WTC11 (cell line): ENCODE data around the gene IP6K2. TPM values are rescaled to one million over a fixed set of nuclear protein-coding genes. Genes with fewer than 3 reads are reported as not detected.

ENCODE experiments used
- ATAC-seq: fragments of 200-7000 bp; cut with Tn5 transposase; 2 replicates; pipeline ENCODE4 v1.10.0; 2021; ENCODE audit warnings: mild to moderate bottlenecking, moderate library complexity
- CTCF ChIA-PET: fragments of 300-600 bp; sonication (Branson Sonifier 250); formaldehyde crosslinking; loops from one replicate; lab custom pipeline; 2021; ENCODE audit warnings: antibody characterized with exemption; lab: Charles Lee
- POLR2A ChIA-PET: fragments of 350-600 bp; sonication (Branson Sonifier 250); formaldehyde crosslinking; loops from one replicate; lab custom pipeline; 2021; ENCODE audit warnings: antibody characterized with exemption; lab: Charles Lee
- DNase-seq: peaks from one replicate; pipeline ENCODE4 v3.0.0; 2021; ENCODE audit warnings: low spot score
- H3K27ac Mint-ChIP-seq: 2 replicates; pipeline ENCODE4 v1.8.0; 2021; ENCODE audit warnings: mixed read lengths
- H3K27me3 Mint-ChIP-seq: 2 replicates; pipeline ENCODE4 v1.8.0; 2021; ENCODE audit warnings: low read depth, mild to moderate bottlenecking, moderate library complexity, mixed read lengths
- H3K36me3 Mint-ChIP-seq: 2 replicates; pipeline ENCODE4 v1.8.0; 2021; ENCODE audit warnings: mixed read lengths
- H3K4me1 Mint-ChIP-seq: 2 replicates; pipeline ENCODE4 v1.8.0; 2022; ENCODE audit warnings: mixed read lengths
- H3K4me3 Mint-ChIP-seq: 2 replicates; pipeline ENCODE4 v1.8.0; 2021; ENCODE audit warnings: mild to moderate bottlenecking, moderate library complexity, mixed read lengths
- H3K9me3 Mint-ChIP-seq: 2 replicates; pipeline ENCODE4 v1.8.0; 2021; ENCODE audit warnings: mixed read lengths
- CBFB ChIP-seq: sonication (generic); formaldehyde crosslinking; IDR thresholded peaks from 2 replicates; pipeline ENCODE4 v1.8.1; 2022; ENCODE audit warnings: mild to moderate bottlenecking, low read depth, missing genetic modification reagents
- CDX4 ChIP-seq: fragments of 250-450 bp; sonication (Bioruptor Pico); IDR thresholded peaks from 2 replicates; pipeline ENCODE4 v1.9.0; 2021; ENCODE audit warnings: moderate library complexity, mild to moderate bottlenecking, inconsistent platforms, borderline replicate concordance
- CREB1 ChIP-seq: sonication (generic); formaldehyde crosslinking; IDR thresholded peaks from 2 replicates; pipeline ENCODE4 v1.8.0; 2023; ENCODE audit warnings: mild to moderate bottlenecking, missing genetic modification reagents
- ELF4 ChIP-seq: sonication (generic); formaldehyde crosslinking; IDR thresholded peaks from 2 replicates; pipeline ENCODE4 v1.8.1; 2022; ENCODE audit warnings: low read depth, mild to moderate bottlenecking, moderate library complexity, missing genetic modification reagents
- ETV6 ChIP-seq: sonication (generic); formaldehyde crosslinking; IDR thresholded peaks from 2 replicates; pipeline ENCODE4 v1.8.1; 2022; ENCODE audit warnings: mild to moderate bottlenecking, missing genetic modification reagents
- FOXK1 ChIP-seq: sonication (generic); formaldehyde crosslinking; IDR thresholded peaks from 2 replicates; pipeline ENCODE4 v1.8.0; 2022; ENCODE audit warnings: mild to moderate bottlenecking, moderate library complexity, missing genetic modification reagents
- GRHL2 ChIP-seq: fragments of 250-450 bp; sonication (Bioruptor Pico); IDR thresholded peaks from 2 replicates; pipeline ENCODE4 v1.8.0; 2022; ENCODE audit warnings: mild to moderate bottlenecking, moderate library complexity; ENCODE audit not compliant: insufficient replicate concordance, severe bottlenecking
- GTF2I ChIP-seq: fragments of 250-450 bp; sonication (Bioruptor Pico); conservative IDR thresholded peaks from 2 replicates; pipeline ENCODE4 v1.4.0; 2021; ENCODE audit warnings: mild to moderate bottlenecking
- IRF2 ChIP-seq: sonication (generic); formaldehyde crosslinking; IDR thresholded peaks from 2 replicates; pipeline ENCODE4 v1.8.0; 2022; ENCODE audit warnings: low read depth, missing genetic modification reagents, borderline replicate concordance
- MAX ChIP-seq: sonication (generic); formaldehyde crosslinking; IDR thresholded peaks from 2 replicates; pipeline ENCODE4 v1.8.0; 2022; ENCODE audit warnings: mild to moderate bottlenecking, missing genetic modification reagents
- MLX ChIP-seq: sonication (generic); formaldehyde crosslinking; IDR thresholded peaks from 2 replicates; pipeline ENCODE4 v1.8.1; 2023; ENCODE audit warnings: mild to moderate bottlenecking, missing genetic modification reagents, moderate library complexity
- MXD4 ChIP-seq: fragments of 250-450 bp; sonication (Bioruptor Pico); IDR thresholded peaks from 2 replicates; pipeline ENCODE4 v1.8.0; 2021; ENCODE audit warnings: mild to moderate bottlenecking, moderate library complexity, borderline replicate concordance
- MYBL2 ChIP-seq: sonication (generic); formaldehyde crosslinking; IDR thresholded peaks from 2 replicates; pipeline ENCODE4 v1.8.1; 2023; ENCODE audit warnings: mild to moderate bottlenecking, moderate library complexity, missing genetic modification reagents
- NFATC4 ChIP-seq: fragments of 250-450 bp; sonication (Bioruptor Pico); IDR thresholded peaks from 2 replicates; pipeline ENCODE4 v1.9.0; 2021; ENCODE audit warnings: mild to moderate bottlenecking
- NR1H2 ChIP-seq: sonication (generic); formaldehyde crosslinking; IDR thresholded peaks from 2 replicates; pipeline ENCODE4 v1.9.0; 2021; ENCODE audit warnings: mild to moderate bottlenecking, moderate library complexity, missing genetic modification reagents
- OVOL2 ChIP-seq: fragments of 250-450 bp; sonication (Bioruptor Pico); IDR thresholded peaks from 2 replicates; pipeline ENCODE4 v1.9.0; 2021; ENCODE audit warnings: mild to moderate bottlenecking, borderline replicate concordance
- PRDM15 ChIP-seq: sonication (generic); formaldehyde crosslinking; IDR thresholded peaks from 2 replicates; pipeline ENCODE4 v1.8.0; 2022; ENCODE audit warnings: missing genetic modification reagents
- SOX15 ChIP-seq: fragments of 250-450 bp; sonication (Bioruptor Pico); IDR thresholded peaks from 2 replicates; pipeline ENCODE4 v1.9.0; 2021; ENCODE audit warnings: mild to moderate bottlenecking
- SP1 ChIP-seq: sonication (generic); formaldehyde crosslinking; conservative IDR thresholded peaks from 2 replicates; pipeline ENCODE4 v1.8.1; 2022; ENCODE audit warnings: missing genetic modification reagents
- TCF7 ChIP-seq: sonication (generic); formaldehyde crosslinking; IDR thresholded peaks from 2 replicates; pipeline ENCODE4 v1.8.0; 2022; ENCODE audit warnings: mild to moderate bottlenecking, low read depth, missing genetic modification reagents, moderate library complexity
- TEAD4 ChIP-seq: sonication (generic); formaldehyde crosslinking; IDR thresholded peaks from 2 replicates; pipeline ENCODE4 v1.8.0; 2022; ENCODE audit warnings: mild to moderate bottlenecking, missing genetic modification reagents
- ZBTB21 ChIP-seq: sonication (generic); formaldehyde crosslinking; IDR thresholded peaks from 2 replicates; pipeline ENCODE4 v1.8.1; 2023; ENCODE audit warnings: mild to moderate bottlenecking, missing genetic modification reagents, borderline replicate concordance
- ZNF219 ChIP-seq: sonication (generic); formaldehyde crosslinking; IDR thresholded peaks from 2 replicates; pipeline ENCODE4 v1.8.0; 2023; ENCODE audit warnings: missing genetic modification reagents, mild to moderate bottlenecking, borderline replicate concordance
- ZNF232 ChIP-seq: sonication (generic); formaldehyde crosslinking; IDR thresholded peaks from 2 replicates; pipeline ENCODE4 v1.8.0; 2022; ENCODE audit warnings: mild to moderate bottlenecking, missing genetic modification reagents
- ZNF263 ChIP-seq: sonication (generic); formaldehyde crosslinking; IDR thresholded peaks from 2 replicates; pipeline ENCODE4 v1.8.1; 2022; ENCODE audit warnings: low read depth, mild to moderate bottlenecking, moderate library complexity, missing genetic modification reagents
- ZNF281 ChIP-seq: sonication (generic); formaldehyde crosslinking; IDR thresholded peaks from 2 replicates; pipeline ENCODE4 v1.8.0; 2023; ENCODE audit warnings: mild to moderate bottlenecking, missing genetic modification reagents
- ZNF317 ChIP-seq: sonication (generic); formaldehyde crosslinking; IDR thresholded peaks from 2 replicates; pipeline ENCODE4 v1.8.1; 2023; ENCODE audit warnings: low read depth, mild to moderate bottlenecking, moderate library complexity, missing genetic modification reagents, borderline replicate concordance
- ZNF396 ChIP-seq: fragments of 250-450 bp; sonication (Bioruptor Pico); IDR thresholded peaks from 2 replicates; pipeline ENCODE4 v1.8.0; 2021; ENCODE audit warnings: mild to moderate bottlenecking, moderate library complexity, borderline replicate concordance
- total RNA-seq: library from RNA; stranded (reverse); gene quantifications from 3 replicates; pipeline ENCODE4 v1.2.3, GENCODE V29; 2021

IP6K2 gene
- total RNA-seq, 1 experiment from 2014 or later, result 123 TPM

- TF ChIP-seq OVOL2 (CRISPR knock-in tag), result no peak
- TF ChIP-seq ZNF281 (CRISPR knock-in tag), result no peak
- TF ChIP-seq TEAD4 (CRISPR knock-in tag), result no peak
- TF ChIP-seq IRF2, result no peak
- TF ChIP-seq GRHL2 (CRISPR knock-in tag), result no peak
- no peak for TF ChIP-seq NFATC4 (CRISPR knock-in tag)
- no peak for TF ChIP-seq ZNF219 (CRISPR knock-in tag)
- peak; percentile 98 for TF ChIP-seq SP1 (CRISPR knock-in tag)
- peak; percentile 76 for TF ChIP-seq MAX
- peak; percentile 81 for TF ChIP-seq FOXK1 (CRISPR knock-in tag)
These were observed at the start of gene IP6K2 (continued) for GRCh38 chr3:48716982-48717746.

GRCh38 chr3:48765376-48765775 lies 48.4 kb upstream of the IP6K2 start:
- no peak overlapping the region for H3K4me3 Mint-ChIP-seq
- ChIA-PET POLR2A (no interaction called here), CTCF (interaction anchor here (0.5 to 2.9 kb wide), 11 partner anchors 24 to 153 kb away, joined by 3 to 20 read pairs (median 4); partner anchors contain the start of genes ARIH2, IP6K2, PRKAR2A and SLC25A20)
- no peak for DNase-seq
- TF ChIP-seq IRF2 (no peak), GTF2I (CRISPR knock-in tag) (no peak), ETV6 (no peak)
- no peaks in the 10 kb centered on the region for H3K27me3 Mint-ChIP-seq
- peaks cover 4% of the 10 kb centered on the region for H3K36me3 Mint-ChIP-seq
- peaks cover 3% of the 10 kb centered on the region; the same call in 1 of the 2 replicates for H3K4me1 Mint-ChIP-seq
- H3K9me3 Mint-ChIP-seq, result no peaks in the 10 kb centered on the region
- H3K27ac Mint-ChIP-seq, result no peak overlapping the region
- no peak for ATAC-seq

- TF ChIP-seq MYBL2 (CRISPR knock-in tag) (no peak), CBFB (no peak), TCF7 (no peak), MLX (CRISPR knock-in tag) (no peak), ZNF396 (CRISPR knock-in tag) (no peak), ZNF317 (no peak), SOX15 (CRISPR knock-in tag) (no peak), PRDM15 (CRISPR knock-in tag) (no peak), MXD4 (no peak), CDX4 (CRISPR knock-in tag) (no peak), ELF4 (CRISPR knock-in tag) (no peak), ZNF263 (no peak), NFATC4 (CRISPR knock-in tag) (no peak), CREB1 (no peak), ZNF232 (CRISPR knock-in tag) (no peak), ZBTB21 (CRISPR knock-in tag) (no peak), NR1H2 (no peak)
- H3K36me3 Mint-ChIP-seq, result peaks cover 4% of the 10 kb centered on the region; the same call in 1 of the 2 replicates
- ATAC-seq (no peak), DNase-seq (no peak)
- H3K27me3 Mint-ChIP-seq, result no peaks in the 10 kb centered on the region
- no peak overlapping the region for H3K4me3 Mint-ChIP-seq
- ChIA-PET CTCF (no interaction called here), POLR2A (no interaction called here)
- no peaks in the 10 kb centered on the region for H3K9me3 Mint-ChIP-seq
- H3K27ac Mint-ChIP-seq, result no peak overlapping the region
- H3K4me1 Mint-ChIP-seq, result no peaks in the 10 kb centered on the region
These were observed 45.8 kb upstream of the IP6K2 start for GRCh38 chr3:48762816-48763215.
